HepG2 (cell line): ENCODE results near the gene HMBS. TPM values are rescaled to one million over a fixed set of nuclear protein-coding genes. Genes with fewer than 3 reads are reported as not detected.
"Not testable (repeated sequence)": the region's sequence is repeated elsewhere in the genome, so short reads cannot be mapped to it uniquely, and the experiment has no call there.

Source experiments
- ATAC-seq: fragments of 200-7000 bp; cut with Tn5 transposase; 3 replicates; pipeline ENCODE4 v1.9.1; 2020; ENCODE audit warnings: mild to moderate bottlenecking, moderate library complexity
- BruUV-seq: library from RNA; stranded (reverse); fragments of 400-500 nt; replicated peaks from 2 replicates; lab custom pipeline; 2021; lab: Mats Ljungman, UMichigan
- CTCF ChIA-PET: fragments of 300-600 bp; formaldehyde crosslinking; extraction: SDS; loops from one replicate; lab custom pipeline; 2021; ENCODE audit warnings: low total read pairs, inconsistent platforms, low intra/inter-chr PET ratio; lab: Yijun Ruan, JAX
- POLR2A ChIA-PET: fragments of 350-600 bp; sonication (Branson Sonifier 250); formaldehyde crosslinking; loops from one replicate; lab custom pipeline; 2020; ENCODE audit warnings: antibody characterized with exemption, inconsistent platforms; lab: Yijun Ruan, JAX
- DNase-seq: peaks from one replicate; pipeline ENCODE4 v3.0.0-alpha.2; 2015; ENCODE audit warnings: low spot score
- FAIRE-seq: peaks from 3 replicates; lab custom pipeline; 2011; peaks lifted over from hg19 to GRCh38; lab: Jason Lieb, UNC
- H2AFZ ChIP-seq: one replicate; pipeline ENCODE4 v1.6.1; 2011; ENCODE audit warnings: low read length, inconsistent platforms
- H3K27ac ChIP-seq: fragments of 300-600 bp; 3 replicates; pipeline ENCODE4 v1.8.0; 2011; ENCODE audit warnings: mixed run types, mild to moderate bottlenecking, mixed read lengths, low read length, inconsistent platforms; ENCODE audit not compliant: insufficient read depth; ENCODE audit errors: extremely low read length
- H3K27me3 ChIP-seq, 2 experiments: fragments of 200-600 bp in 1 of 2; 2 replicates in 1 of 2; 3 replicates in 1 of 2; pipeline versions ENCODE4 v1.6.0 to v1.8.0; 2011; ENCODE audit warnings: low read length in 2 of 2, mild to moderate bottlenecking in 2 of 2, moderate library complexity in 2 of 2, inconsistent platforms in 1 of 2; ENCODE audit not compliant: insufficient read depth in 2 of 2, control insufficient read depth in 1 of 2
- H3K36me3 ChIP-seq, 2 experiments: fragments of 200-600 bp in 1 of 2; replicated peaks in 1 of 2; 2 replicates in 1 of 2; 3 replicates in 1 of 2; pipeline versions ENCODE4 v1.5.1 to v1.8.0; 2011; ENCODE audit warnings: low read length in 2 of 2, inconsistent platforms in 1 of 2; ENCODE audit not compliant: insufficient read depth in 2 of 2, control insufficient read depth in 1 of 2
- H3K4me1 ChIP-seq: 2 replicates; pipeline ENCODE4 v1.5.1; 2012; ENCODE audit warnings: low read length, inconsistent platforms; ENCODE audit not compliant: insufficient read depth
- H3K4me2 ChIP-seq: 2 replicates; pipeline ENCODE4 v1.6.0; 2011; ENCODE audit warnings: low read depth, low read length, inconsistent platforms
- H3K4me3 ChIP-seq, 3 experiments: fragments of 200-600 bp in 1 of 3; sonication (generic), shearing (Covaris generic) in 1 of 3; replicated peaks in 1 of 3; 2 replicates each; pipeline ENCODE4 v1.5.1; 2011 to 2016; ENCODE audit warnings: low read length in 3 of 3, inconsistent platforms in 2 of 3, low read depth in 2 of 3, mild to moderate bottlenecking in 2 of 3, control low read depth in 1 of 3, mixed read lengths in 1 of 3; ENCODE audit not compliant: insufficient read depth in 1 of 3
- H3K79me2 ChIP-seq: one replicate; pipeline ENCODE4 v1.6.1; 2011; ENCODE audit warnings: low read length, inconsistent platforms; ENCODE audit not compliant: insufficient read depth
- H3K9ac ChIP-seq: 2 replicates; pipeline ENCODE4 v1.6.0; 2011; ENCODE audit warnings: mild to moderate bottlenecking, low read depth, low read length, inconsistent platforms; ENCODE audit not compliant: insufficient read depth
- H3K9me3 ChIP-seq: 2 replicates; pipeline ENCODE4 v1.5.1; 2012; ENCODE audit warnings: mild to moderate bottlenecking, low read length
- H4K20me1 ChIP-seq: 2 replicates; pipeline ENCODE4 v1.6.0; 2011; ENCODE audit warnings: inconsistent platforms, mild to moderate bottlenecking, low read length, moderate library complexity; ENCODE audit not compliant: insufficient read depth
- HOXA5 ChIP-seq: sonication (generic); formaldehyde crosslinking; IDR thresholded peaks from 2 replicates; pipeline ENCODE4 v1.4.0; 2020; ENCODE audit warnings: missing genetic modification reagents
- JARID2 ChIP-seq: sonication (generic); formaldehyde crosslinking; IDR thresholded peaks from 2 replicates; pipeline ENCODE4 v1.8.1; 2023; ENCODE audit warnings: missing genetic modification reagents, inconsistent platforms; ENCODE audit not compliant: insufficient replicate concordance
- RFX5 ChIP-seq: IDR thresholded peaks from 2 replicates; pipeline ENCODE4 v1.6.1; 2011; ENCODE audit warnings: low read depth, low read length, improper control_type of control experiment
- ZFP41 ChIP-seq: sonication (generic); formaldehyde crosslinking; IDR thresholded peaks from 2 replicates; pipeline ENCODE4 v1.4.0; 2020; ENCODE audit warnings: mild to moderate bottlenecking, missing genetic modification reagents, borderline replicate concordance
- ZNF496 ChIP-seq: sonication (generic); formaldehyde crosslinking; IDR thresholded peaks from 2 replicates; pipeline ENCODE4 v1.8.1; 2023; ENCODE audit warnings: mild to moderate bottlenecking, moderate library complexity, missing genetic modification reagents; ENCODE audit not compliant: insufficient replicate concordance
- WGBS: methylation state at CpG from one replicate; pipeline ENCODE4 v1.1.6; 2017; ENCODE audit warnings: low lambda C conversion rate; 5-methylcytosine and 5-hydroxymethylcytosine counted together
- in situ Hi-C: cut with HindIII; loops from 2 replicates; pipeline ENCODE4 v1.10.0; 2017; ENCODE audit warnings: low pct_unique_long_range_greater_than_20kb; ENCODE audit not compliant: extremely low pct_ligation_motif_present
- intact Hi-C: fragments of 100-400 bp; cut with micrococcal nuclease; formaldehyde crosslinking; loops from one replicate; pipeline ENCODE4 v1.10.0; 2022; ENCODE audit not compliant: unreplicated experiment
- polyA plus RNA-seq, 8 experiments: library from polyadenylated mRNA; depleted of rRNA in 3 of 8; stranded (reverse) in 7 of 8; unstranded in 1 of 8; fragments of >200 nt; fragmentation: Illumina TruSeq in 4 of 8; extraction: Trizol in 4 of 8; gene quantifications; 2 replicates each; pipeline versions ENCODE4 v1.2.1 to v1.2.3, GENCODE V29; 2011 to 2016; ENCODE audit warnings: low read depth in 4 of 8, missing spikeins in 1 of 8, mixed read lengths in 1 of 8; ENCODE audit not compliant: insufficient read depth in 1 of 8
- total RNA-seq, 5 experiments: library from RNA; depleted of rRNA; stranded (reverse); fragments of >200 nt; fragmentation: Illumina TruSeq; extraction: Trizol; gene quantifications; 2 replicates each; pipeline ENCODE4 v1.2.3, GENCODE V29; 2016; ENCODE audit warnings: low read depth in 1 of 5
- TF ChIP-seq, protein P1 (sequence below): IDR thresholded peaks from 2 replicates; pipeline ENCODE4 v1.6.1; 2016

Gene HMBS
- total and polyA plus RNA-seq, 2 of the 13 experiments (the other 11 are each of a cell fraction or from before 2014, with no cell fraction given): 9.4 to 46.9 TPM

DNA sequence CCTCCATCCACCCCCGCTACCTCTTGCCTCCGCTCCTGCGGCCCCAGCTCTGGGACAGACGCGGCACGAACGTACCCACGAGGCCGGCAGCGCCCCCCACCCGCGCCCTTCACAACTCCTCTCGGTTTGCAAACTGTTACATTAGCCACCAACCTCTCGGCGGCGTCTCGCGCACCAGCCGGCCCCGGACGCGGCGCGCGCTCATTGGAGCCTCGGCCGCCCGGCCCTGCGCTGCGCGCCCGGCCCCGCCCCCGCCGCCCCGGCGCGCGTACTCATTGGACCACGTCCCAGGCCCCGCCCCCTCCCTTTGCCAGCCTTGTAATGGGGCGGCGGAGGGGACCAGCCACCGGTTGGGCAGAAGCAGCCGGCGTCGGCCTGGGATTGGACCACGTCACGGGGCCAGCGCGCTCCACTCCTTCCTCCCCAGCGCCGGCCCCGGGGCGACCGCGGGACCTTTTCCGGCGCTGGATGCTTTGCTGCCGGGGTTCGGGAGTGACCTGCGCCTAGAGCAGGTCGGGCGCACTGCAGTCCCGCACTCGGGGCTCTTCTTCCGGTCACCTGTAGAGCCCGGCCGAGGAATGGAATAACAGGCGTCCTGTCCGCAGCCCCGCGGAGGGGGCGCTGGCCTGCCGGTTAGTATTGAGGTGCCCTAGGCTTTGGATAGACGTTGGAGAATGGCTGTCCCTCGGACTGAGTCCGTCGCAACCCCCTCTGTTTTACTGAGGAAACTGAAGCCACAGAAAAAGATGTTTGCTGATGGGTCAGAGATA lies 27.5 kb upstream of the HMBS start, which contains the start of gene HYOU1 (continued):
- TF ChIP-seq, protein P1, sequence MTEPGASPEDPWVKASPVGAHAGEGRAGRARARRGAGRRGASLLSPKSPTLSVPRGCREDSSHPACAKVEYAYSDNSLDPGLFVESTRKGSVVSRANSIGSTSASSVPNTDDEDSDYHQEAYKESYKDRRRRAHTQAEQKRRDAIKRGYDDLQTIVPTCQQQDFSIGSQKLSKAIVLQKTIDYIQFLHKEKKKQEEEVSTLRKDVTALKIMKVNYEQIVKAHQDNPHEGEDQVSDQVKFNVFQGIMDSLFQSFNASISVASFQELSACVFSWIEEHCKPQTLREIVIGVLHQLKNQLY (CRISPR knock-in tag): no peak
- TF ChIP-seq ZFP41: no peak
- TF ChIP-seq ZNF496 (CRISPR knock-in tag): no peak
- no peak for TF ChIP-seq HOXA5 (CRISPR knock-in tag)
- TF ChIP-seq RFX5: no peak
- no peak for TF ChIP-seq JARID2 (CRISPR knock-in tag)
- TF ChIP-seq, all 625 proteins: peak for 170

DNA sequence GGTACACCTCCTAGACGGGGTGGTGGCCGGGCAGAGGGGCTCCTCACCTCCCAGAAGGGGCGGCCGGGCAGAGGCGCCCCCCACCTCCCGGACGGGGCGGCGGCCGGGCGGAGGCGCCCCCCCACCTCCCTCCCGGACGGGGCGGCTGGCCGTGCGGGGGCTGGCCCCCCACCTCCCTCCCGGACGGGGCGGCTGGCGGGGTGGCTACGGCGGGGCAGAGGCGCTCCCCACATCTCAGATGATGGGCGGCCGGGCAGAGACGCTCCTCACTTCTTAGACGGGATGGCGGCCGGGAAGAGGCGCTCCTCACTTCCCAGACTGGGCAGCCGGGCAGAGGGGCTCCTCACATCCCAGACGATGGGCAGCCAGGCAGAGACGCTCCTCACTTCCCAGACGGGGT lies 25.6 kb upstream of the HMBS start:
- H3K9me3 ChIP-seq, DNase-seq, H3K27ac ChIP-seq, H4K20me1 ChIP-seq, H2AFZ ChIP-seq, H3K9ac ChIP-seq, intact Hi-C loops, POLR2A ChIA-PET, H3K4me2 ChIP-seq, FAIRE-seq, H3K4me3 ChIP-seq, in situ Hi-C loops, BruUV-seq, ATAC-seq, H3K27me3 ChIP-seq, CTCF ChIA-PET: not testable (repeated sequence)
- Histone ChIP-seq H3K36me3 (peaks cover 8 to 12% of the 10 kb centered on the region in 2 experiments), H3K4me1 (peaks cover 23% of the 10 kb centered on the region), H3K79me2 (peaks cover 22% of the 10 kb centered on the region)
- WGBS: 88% methylated on average over 4 of the region's 35 CpGs
